ENCODE data around the gene NSUN7.

Gene NSUN7

GRCh38 chr4:40857956-40858355 is 108.2 kb downstream of the NSUN7 start:
- no peak overlapping the region for H3K4me3 ChIP-seq (ENCODE audit: low read length)
- H3K36me3 ChIP-seq (ENCODE audit: control insufficient read depth, low read length): peaks cover 3% of the 10 kb centered on the region
- H3K9me2 ChIP-seq (replicated peaks; ENCODE audit: control insufficient read depth, low read length): no peaks in the 10 kb centered on the region
- peaks cover 44% of the 10 kb centered on the region for H3K4me1 ChIP-seq (ENCODE audit: control insufficient read depth, low read length)
- TF ChIP-seq EZH2phosphoT487 (IDR thresholded peaks at IDR 0.05; ENCODE audit: borderline replicate concordance, low read length) (no peak), CTCF (IDR thresholded peaks at IDR 0.05; ENCODE audit: low read depth, low read length, poor library complexity, severe bottlenecking) (no peak)
- H3K4me2 ChIP-seq (ENCODE audit: low read length): peak overlapping the region; percentile 77
- H3F3A ChIP-seq (ENCODE audit: control insufficient read depth, insufficient read depth): peaks cover 19% of the 10 kb centered on the region
- no peaks in the 10 kb centered on the region for H3K27me3 ChIP-seq (ENCODE audit: control insufficient read depth, low read length)
- peaks cover 21% of the 10 kb centered on the region for H3K79me2 ChIP-seq (ENCODE audit: control insufficient read depth, low read length)
- H4K20me1 ChIP-seq (ENCODE audit: control insufficient read depth, insufficient read depth, low read depth, low read length): no peaks in the 10 kb centered on the region
- H3K27ac ChIP-seq (ENCODE audit: low read depth, low read length): no peak overlapping the region
- no peaks in the 10 kb centered on the region for H3K9me3 ChIP-seq (ENCODE audit: control insufficient read depth, insufficient read depth, low read length)

GRCh38 chr4:40858962-40859361 is 109.2 kb downstream of the NSUN7 start:
- H3K27me3 ChIP-seq (ENCODE audit: control insufficient read depth, low read length): no peaks in the 10 kb centered on the region
- peak overlapping the region; percentile 11; the same call in 1 of the 2 replicates for H3K27ac ChIP-seq (ENCODE audit: low read depth, low read length)
- H3K4me3 ChIP-seq (ENCODE audit: low read length): peak overlapping the region; percentile 2
- peaks cover 3% of the 10 kb centered on the region; the same call in 1 of the 2 replicates for H3K36me3 ChIP-seq (ENCODE audit: control insufficient read depth, low read length)
- H3K4me1 ChIP-seq (ENCODE audit: control insufficient read depth, low read length): peaks cover 44% of the 10 kb centered on the region
- peaks cover 19% of the 10 kb centered on the region for H3F3A ChIP-seq (ENCODE audit: control insufficient read depth, insufficient read depth)
- peak overlapping the region; percentile 77 for H3K4me2 ChIP-seq (ENCODE audit: low read length)
- peaks cover 21% of the 10 kb centered on the region for H3K79me2 ChIP-seq (ENCODE audit: control insufficient read depth, low read length)
- TF ChIP-seq CTCF (IDR thresholded peaks at IDR 0.05; ENCODE audit: low read depth, low read length, poor library complexity, severe bottlenecking) (no peak), EZH2phosphoT487 (IDR thresholded peaks at IDR 0.05; ENCODE audit: borderline replicate concordance, low read length) (no peak)
- H4K20me1 ChIP-seq (ENCODE audit: control insufficient read depth, insufficient read depth, low read depth, low read length): no peaks in the 10 kb centered on the region
- no peaks in the 10 kb centered on the region for H3K9me3 ChIP-seq (ENCODE audit: control insufficient read depth, insufficient read depth, low read length)
- H3K9me2 ChIP-seq (replicated peaks; ENCODE audit: control insufficient read depth, low read length): no peaks in the 10 kb centered on the region
